Pancreas (tissue), 10 donors: Measurements from ENCODE around the gene ZNF514. TPM values are rescaled to one million over a fixed set of nuclear protein-coding genes. Genes with fewer than 3 reads are reported as not detected.

ENCODE experiments used
- ATAC-seq, 4 donors: fragments of 200-7000 bp; cut with Tn5 transposase; one replicate each; pipeline versions ENCODE4 v1.8.0 to v1.9.1; 2020; ENCODE audit warnings: mild to moderate bottlenecking in 4 of 4, moderate library complexity in 4 of 4
- DNase-seq, 6 donors: peaks; one replicate each; pipeline ENCODE4 v3.0.0-alpha.2; 2020
- FAIRE-seq: peaks from 2 replicates; lab custom pipeline; 2012; peaks lifted over from hg19 to GRCh38; lab: Jason Lieb, UNC
- H3K27ac ChIP-seq, 4 donors: fragments of 200-600 bp; sonication (generic); 1 replicate in 3 of 4; 2 replicates in 1 of 4; pipeline versions ENCODE4 v1.5.0 to v1.8.0; 2020
- H3K27me3 ChIP-seq, 4 donors: fragments of 200-600 bp; one replicate each; pipeline ENCODE4 v1.8.0; 2021
- H3K36me3 ChIP-seq, 3 donors: fragments of 200-600 bp; sonication (generic) in 1 of 3; one replicate each; pipeline versions ENCODE4 v1.5.0 to v1.8.0; 2020 to 2021
- H3K4me1 ChIP-seq, 3 donors: fragments of 200-600 bp; one replicate each; pipeline ENCODE4 v1.8.0; 2021
- H3K4me3 ChIP-seq, 4 donors: fragments of 200-600 bp; sonication (generic) in 2 of 4; one replicate each; pipeline versions ENCODE4 v1.5.0 to v1.8.0; 2020 to 2021
- H3K9me3 ChIP-seq, 4 donors: fragments of 200-600 bp; one replicate each; pipeline ENCODE4 v1.8.0; 2021
- CTCF ChIP-seq, 4 donors: fragments of 200-600 bp; sonication (generic) in 3 of 4; IDR thresholded peaks; one replicate each; pipeline versions ENCODE4 v1.5.0 to v1.8.0; 2021; ENCODE audit warnings: antibody characterized with exemption in 4 of 4
- WGBS, 2 donors: extraction: QIAGEN DNeasy Blood & Tissue Kit; methylation state at CpG; one replicate each; pipeline ENCODE4 v1.1.7; 2013; 5-methylcytosine and 5-hydroxymethylcytosine counted together
- intact Hi-C, 3 donors: fragments of 100-400 bp; cut with DNase I; formaldehyde crosslinking; loops; one replicate each; pipeline versions ENCODE4 v1.11.1 to v1.14.2; 2022
- polyA plus RNA-seq, 2 donors: library from polyadenylated mRNA; stranded (reverse); fragments of 200-250 nt; gene quantifications; one replicate each; pipeline ENCODE4 v1.2.3, GENCODE V29; 2013
- total RNA-seq, 6 donors: library from RNA; stranded (reverse); fragmentation: NEBNext Ultra II Directional in 4 of 6; extraction: Animal tissue kit (Norgen Biotek cat#: 25700) in 4 of 6; gene quantifications; one replicate each; pipeline versions ENCODE4 v1.2.1 to v1.2.4, GENCODE V29; 2021 to 2023
- donor health status: healthy with polysubstance abuse.
- donor health status: DM: no; HTN: no; CAD: no; lungs with moderate emphysema.
- donor health status: DM: no; HTN: no; CAD: no.
- donor health status: control.
- donor health status: control.
- donor health status: Bipolar disorder and iron deficiency.
- donor health status: DM: yes; HTN: yes; CAD: no.
- donor health status: DM: no; HTN: no; CAD: no.
- donor health status: DM: no; HTN: no; CAD: no.
- donor health status: DM: yes; HTN: yes; CAD: no.

The ZNF514 gene
- total and polyA plus RNA-seq, 8 donors, result 7.2 to 16.3 (median 9.0) TPM

GRCh38 chr2:95165371-95166064 is 5.9 kb upstream of the ZNF514 start, which contains the start of gene ZNF2:
Gene ZNF2 (plus strand): TSS chr2:95165809. CDS start chr2:95176227, 10,418 bp downstream.
- TF ChIP-seq CTCF (IDR thresholded peaks at IDR 0.05), result no peak
- Histone ChIP-seq H3K27me3 (no peaks in the 10 kb centered on the region), H3K4me3 (peak within 1 kb of the TSS; percentile 36 to 75 (median 60)), H3K4me1 (peaks cover 6 to 14% (median 13%) of the 10 kb centered on the region in 3 donors), H3K9me3 (no peaks in the 10 kb centered on the region), H3K27ac (peak within 1 kb of the TSS; percentile 89 to 93 (median 90)), H3K36me3 (no peaks in the 10 kb centered on the region)
- ATAC-seq (peak; percentile 96 to 99 (median 98)), FAIRE-seq (no peak), DNase-seq (peak; percentile 97 to 99 (median 98))
- intact Hi-C loops, result no loop called here
- 0% methylated on average over 55 to 56 of the region's 56 CpGs for WGBS, 2 donors

- no peak for DNase-seq
- H3K9me3 ChIP-seq, result no peaks in the 10 kb centered on the region
- no peak for FAIRE-seq
- peaks cover 6 to 14% (median 13%) of the 10 kb centered on the region in 3 donors for H3K4me1 ChIP-seq
- 0 to 1% methylated on average over 9 of the region's 9 CpGs for WGBS, 2 donors
- no peaks in the 10 kb centered on the region for H3K27me3 ChIP-seq
- H3K36me3 ChIP-seq, result no peaks in the 10 kb centered on the region
- peak overlapping the region; percentile 89 to 93 (median 90) for H3K27ac ChIP-seq
- intact Hi-C loops, result no loop called here
- no peak for TF ChIP-seq CTCF (IDR thresholded peaks at IDR 0.05)
- ATAC-seq, result peak; percentile 31 to 57 (median 49)
- peak overlapping the region; percentile 36 to 75 (median 60) for H3K4me3 ChIP-seq
These were observed 5.4 kb upstream of the ZNF514 start for GRCh38 chr2:95165030-95165370.

- 0 to 2% methylated on average over 30 to 58 of the region's 58 CpGs for WGBS, 2 donors
- H3K27ac ChIP-seq, result peak overlapping the region in 3 of 4 donors; percentile 18 to 60 (median 22)
- H3K4me3 ChIP-seq, result peak overlapping the region; percentile 57 to 78 (median 72)
- DNase-seq (peak; percentile 31 to 84 (median 54)), ATAC-seq (peak; percentile 54 to 72 (median 69)), FAIRE-seq (no peak)
- H3K36me3 ChIP-seq, result peaks cover 0 to 13% (median 0%) of the 10 kb centered on the region in 3 donors
- TF ChIP-seq CTCF (IDR thresholded peaks at IDR 0.05), result no peak
- H3K27me3 ChIP-seq, result no peaks in the 10 kb centered on the region
- intact Hi-C loops, result no loop called here
- peaks cover 0 to 8% (median 3%) of the 10 kb centered on the region in 3 donors for H3K4me1 ChIP-seq
- H3K9me3 ChIP-seq, result no peaks in the 10 kb centered on the region
These were observed 593 bp downstream of the ZNF514 start for GRCh38 chr2:95158891-95159619.

GRCh38 chr2:95158441-95158840 is 1.2 kb downstream of the ZNF514 start:
- Histone ChIP-seq H3K4me1 (peaks cover 0 to 7% (median 0%) of the 10 kb centered on the region in 3 donors), H3K27me3 (no peaks in the 10 kb centered on the region), H3K4me3 (peak overlapping the region; percentile 57 to 78 (median 72)), H3K27ac (no peak overlapping the region), H3K36me3 (peaks cover 0 to 14% (median 0%) of the 10 kb centered on the region in 3 donors), H3K9me3 (no peaks in the 10 kb centered on the region)
- no peak for ATAC-seq
- intact Hi-C loops, result no loop called here
- no peak for DNase-seq
- WGBS, 2 donors, result 58 to 61% methylated on average over 10 of the region's 10 CpGs
- FAIRE-seq, result no peak
- TF ChIP-seq CTCF (IDR thresholded peaks at IDR 0.05), result no peak
